ENCODE results near the gene SHC1.
A peak's percentile ranks its signal among the peaks of the same experiment; 100 is the strongest.

SHC1 gene

DNA sequence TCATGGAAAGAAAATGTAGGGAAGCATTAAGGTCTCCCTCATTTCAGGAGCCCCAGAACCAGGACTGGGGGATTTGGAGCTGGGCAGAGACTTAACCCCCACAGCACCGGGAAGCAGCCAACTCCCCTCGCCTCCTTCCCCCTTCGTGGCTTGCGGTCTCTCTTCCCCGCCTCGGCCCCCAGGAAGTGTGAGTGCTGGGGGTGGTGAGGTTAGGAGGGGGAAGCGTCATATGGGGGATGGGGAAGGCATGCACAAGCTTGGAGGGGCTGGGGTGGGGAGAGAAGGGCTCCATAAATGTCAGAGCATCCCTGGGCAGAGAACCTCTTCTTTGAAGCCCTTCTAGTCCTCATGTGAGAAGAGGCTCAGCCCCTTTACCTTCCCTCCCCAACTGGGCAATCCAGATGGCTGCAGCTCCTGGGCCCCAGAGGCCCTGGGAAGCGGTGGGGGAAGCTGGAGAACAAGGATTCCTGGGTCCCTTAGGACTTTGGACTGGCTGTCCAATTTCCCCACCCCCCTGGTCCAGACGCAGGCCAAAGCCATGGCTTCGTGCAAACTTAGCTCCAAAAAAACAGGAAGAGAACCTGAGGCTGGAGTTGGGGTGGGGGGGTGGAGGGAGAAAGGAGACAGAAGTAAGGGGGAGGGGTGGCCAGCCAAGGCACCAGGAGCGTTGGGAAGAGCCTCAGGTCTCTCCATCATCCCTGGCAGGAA, 39.8 kb upstream of the SHC1 start:
- TF ChIP-seq POLR2AphosphoS5 (IDR thresholded peaks at IDR 0.05; ENCODE audit: borderline replicate concordance, low read depth, low read length) (no peak), EZH2 (IDR thresholded peaks at IDR 0.05) (no peak), FOXP2 (optimal IDR thresholded peaks at IDR 0.05; ENCODE audit: control extremely low read depth, extremely low read length, insufficient read depth) (no peak)
- Histone ChIP-seq H3K4me3 (no peak overlapping the region), H3K9ac (ENCODE audit: insufficient read length) (no peak overlapping the region), H3K36me3 (ENCODE audit: insufficient read depth, low read length) (no peaks in the 10 kb centered on the region; the same call in 1 of the 2 replicates), H3K9me3 (ENCODE audit: low read depth, low read length) (no peaks in the 10 kb centered on the region), H3K27ac (peak overlapping the region; percentile 9; the same call in 1 of the 2 replicates)
- no peak for DNase-seq (ENCODE audit: low read depth, low spot score)

- H3K27ac ChIP-seq: no peak overlapping the region
- H3K4me3 ChIP-seq: no peak overlapping the region
- H3K36me3 ChIP-seq (ENCODE audit: insufficient read depth, low read length): no peaks in the 10 kb centered on the region; the same call in 1 of the 2 replicates
- H3K9me3 ChIP-seq (ENCODE audit: low read depth, low read length): no peaks in the 10 kb centered on the region
- H3K9ac ChIP-seq (ENCODE audit: insufficient read length): no peak overlapping the region
- TF ChIP-seq POLR2AphosphoS5 (IDR thresholded peaks at IDR 0.05; ENCODE audit: borderline replicate concordance, low read depth, low read length): no peak
- TF ChIP-seq EZH2 (IDR thresholded peaks at IDR 0.05): no peak
- TF ChIP-seq FOXP2 (optimal IDR thresholded peaks at IDR 0.05; ENCODE audit: control extremely low read depth, extremely low read length, insufficient read depth): no peak
- no peak for DNase-seq (ENCODE audit: low read depth, low spot score)
Observed at GRCh38 chr1:155009742-155010141, 39.2 kb upstream of the SHC1 start.

DNA sequence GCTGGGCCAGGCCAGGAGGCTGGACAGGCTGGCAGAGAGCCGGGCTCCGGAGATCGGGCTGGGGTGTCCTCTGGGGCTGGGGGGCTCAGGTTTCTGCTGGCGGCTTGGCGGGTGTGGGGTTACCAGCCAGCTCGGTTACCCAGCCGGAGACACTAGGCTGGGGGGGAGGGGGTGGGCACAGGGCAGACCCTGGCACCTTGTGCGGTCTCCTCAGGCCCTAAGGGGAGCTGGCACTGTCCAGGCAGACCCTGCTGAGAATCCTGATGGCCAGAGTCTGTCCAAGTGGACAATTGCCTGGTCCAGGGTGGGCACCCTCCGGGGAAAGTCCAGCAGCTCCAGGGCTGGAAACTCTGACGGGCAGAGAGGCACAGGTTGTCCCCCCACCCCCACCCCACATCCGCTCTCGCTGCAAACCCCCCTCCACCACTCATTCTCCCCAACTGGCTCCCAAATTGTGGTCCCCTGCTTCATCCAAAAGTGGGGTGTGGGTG, 38.7 kb upstream of the SHC1 start:
- Histone ChIP-seq H3K27ac (no peak overlapping the region), H3K9ac (ENCODE audit: insufficient read length) (no peak overlapping the region), H3K9me3 (ENCODE audit: low read depth, low read length) (no peaks in the 10 kb centered on the region), H3K4me3 (no peak overlapping the region), H3K36me3 (ENCODE audit: insufficient read depth, low read length) (no peaks in the 10 kb centered on the region; the same call in 1 of the 2 replicates)
- TF ChIP-seq POLR2AphosphoS5 (IDR thresholded peaks at IDR 0.05; ENCODE audit: borderline replicate concordance, low read depth, low read length) (no peak), FOXP2 (optimal IDR thresholded peaks at IDR 0.05; ENCODE audit: control extremely low read depth, extremely low read length, insufficient read depth) (no peak), EZH2 (IDR thresholded peaks at IDR 0.05) (no peak)
- no peak for DNase-seq (ENCODE audit: low read depth, low spot score)

DNA sequence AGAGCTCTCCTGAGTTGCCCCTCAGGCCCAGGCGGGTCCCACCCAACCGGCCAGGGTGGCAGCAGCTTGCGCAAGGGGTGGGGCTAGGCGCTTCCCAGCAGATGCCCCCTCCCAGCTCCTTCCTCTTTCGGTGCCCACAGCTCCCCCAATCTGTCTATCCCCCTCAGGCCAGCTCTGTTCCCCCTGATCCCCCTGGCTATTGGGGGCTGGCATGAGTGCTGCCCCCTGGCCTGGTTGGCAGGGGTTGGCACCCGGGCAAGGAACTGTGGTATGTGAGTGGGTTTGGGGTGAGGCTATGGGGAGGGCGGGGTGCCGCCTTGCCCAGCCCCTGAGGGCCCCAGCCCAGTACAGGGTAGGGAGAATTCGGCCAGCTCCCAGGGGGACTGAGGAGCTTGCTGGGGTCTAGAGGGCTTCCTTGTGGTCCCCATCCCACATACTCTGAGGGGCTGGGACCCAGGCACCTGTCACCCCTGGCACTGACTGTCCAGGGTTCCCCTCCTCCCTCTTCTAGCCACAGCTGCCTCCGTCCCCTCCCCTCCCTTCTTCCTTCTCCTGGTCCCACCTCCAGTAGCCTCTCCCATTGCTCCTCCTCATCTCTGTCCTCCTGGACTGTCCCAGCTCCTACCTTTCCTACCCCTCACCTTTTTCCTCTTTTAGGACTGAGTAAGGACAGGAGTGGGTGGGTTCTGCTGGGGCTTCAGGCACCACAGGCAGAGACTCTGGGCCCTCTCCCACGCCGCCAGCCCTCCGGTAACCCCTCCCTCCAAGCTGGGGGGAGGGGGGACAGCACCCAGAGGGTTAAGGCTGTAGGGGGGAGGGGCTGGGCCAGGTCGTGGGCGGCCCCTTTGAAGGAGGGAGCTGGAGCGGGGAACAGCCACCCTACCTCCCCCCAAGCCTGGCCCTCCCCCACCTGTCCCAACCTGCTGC, 37.7 kb upstream of the SHC1 start:
- no peak for DNase-seq (ENCODE audit: low read depth, low spot score)
- H3K27ac ChIP-seq: no peak overlapping the region
- H3K9ac ChIP-seq (ENCODE audit: insufficient read length): no peak overlapping the region

GRCh38 chr1:155007251-155007828, 36.8 kb upstream of the SHC1 start:
- Histone ChIP-seq H3K27ac (no peak overlapping the region), H3K9me3 (ENCODE audit: low read depth, low read length) (no peaks in the 10 kb centered on the region), H3K36me3 (ENCODE audit: insufficient read depth, low read length) (no peaks in the 10 kb centered on the region), H3K4me3 (no peak overlapping the region), H3K9ac (ENCODE audit: insufficient read length) (no peak overlapping the region)
- TF ChIP-seq FOXP2 (optimal IDR thresholded peaks at IDR 0.05; ENCODE audit: control extremely low read depth, extremely low read length, insufficient read depth) (no peak), EZH2 (IDR thresholded peaks at IDR 0.05) (no peak), POLR2AphosphoS5 (IDR thresholded peaks at IDR 0.05; ENCODE audit: borderline replicate concordance, low read depth, low read length) (no peak)
- DNase-seq (ENCODE audit: low read depth, low spot score): no peak

More for the DNA sequence above, 37.7 kb upstream of the SHC1 start:
- no peak for TF ChIP-seq FOXP2 (optimal IDR thresholded peaks at IDR 0.05; ENCODE audit: control extremely low read depth, extremely low read length, insufficient read depth)
- TF ChIP-seq EZH2 (IDR thresholded peaks at IDR 0.05): no peak
- no peak for TF ChIP-seq POLR2AphosphoS5 (IDR thresholded peaks at IDR 0.05; ENCODE audit: borderline replicate concordance, low read depth, low read length)
- no peak overlapping the region for H3K4me3 ChIP-seq
- H3K9me3 ChIP-seq (ENCODE audit: low read depth, low read length): no peaks in the 10 kb centered on the region
- H3K36me3 ChIP-seq (ENCODE audit: insufficient read depth, low read length): no peaks in the 10 kb centered on the region

GRCh38 chr1:155006601-155007101, 36.1 kb upstream of the SHC1 start:
- H3K4me3 ChIP-seq: no peak overlapping the region
- H3K27ac ChIP-seq: peak overlapping the region; percentile 96; the same call in 1 of the 2 replicates
- no peak for TF ChIP-seq POLR2AphosphoS5 (IDR thresholded peaks at IDR 0.05; ENCODE audit: borderline replicate concordance, low read depth, low read length)
- TF ChIP-seq EZH2 (IDR thresholded peaks at IDR 0.05): no peak
- TF ChIP-seq FOXP2 (optimal IDR thresholded peaks at IDR 0.05; ENCODE audit: control extremely low read depth, extremely low read length, insufficient read depth): no peak
- no peaks in the 10 kb centered on the region for H3K36me3 ChIP-seq (ENCODE audit: insufficient read depth, low read length)
- H3K9ac ChIP-seq (ENCODE audit: insufficient read length): no peak overlapping the region
- no peak for DNase-seq (ENCODE audit: low read depth, low spot score)
- H3K9me3 ChIP-seq (ENCODE audit: low read depth, low read length): no peaks in the 10 kb centered on the region

DNA sequence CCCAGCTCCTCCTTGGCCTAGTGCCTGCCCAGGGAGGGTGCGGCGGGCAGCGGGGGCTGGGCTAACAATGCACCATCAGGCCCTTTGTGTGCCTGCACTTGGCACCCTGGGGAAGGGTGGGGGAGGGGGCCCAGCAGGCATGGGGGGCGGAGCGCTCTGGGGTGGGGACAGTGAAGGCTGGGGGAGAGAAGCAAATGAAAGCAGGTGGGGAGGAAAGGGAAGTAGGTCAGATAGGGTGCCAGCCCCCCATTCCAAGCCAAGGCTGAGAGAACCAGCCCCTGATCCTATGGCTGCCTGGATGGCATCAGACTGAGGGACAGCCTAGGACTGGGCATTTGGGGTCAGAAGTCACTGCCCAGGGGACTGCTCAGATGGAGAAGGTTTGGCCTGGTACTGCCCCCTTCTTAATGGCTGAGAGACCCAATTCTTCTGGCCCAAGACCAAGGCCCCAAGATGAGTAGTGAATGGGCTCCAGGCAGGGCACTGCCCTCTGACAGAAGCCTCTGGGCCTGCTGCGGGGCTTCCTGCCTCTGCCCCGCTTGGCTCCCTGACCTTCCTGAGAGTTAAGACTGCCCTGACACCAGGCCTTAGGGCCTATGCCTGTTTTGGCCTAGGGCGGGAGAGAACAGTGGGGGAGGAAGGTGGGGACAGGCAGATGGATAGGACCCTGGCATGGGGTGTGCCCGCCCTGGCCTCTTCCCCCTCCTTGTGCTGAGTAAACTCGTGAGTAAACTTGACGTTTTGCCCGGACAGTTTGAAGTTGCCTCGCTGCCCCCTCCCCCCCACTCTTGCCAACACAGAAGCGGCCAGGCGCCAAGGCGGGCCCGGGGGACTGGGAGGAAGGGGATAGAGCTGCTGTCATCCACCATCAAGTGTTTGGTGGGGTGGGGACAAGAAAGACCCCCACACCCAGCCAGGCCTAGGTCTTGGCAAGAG, 34.8 kb upstream of the SHC1 start:
- H3K4me3 ChIP-seq: peak overlapping the region; percentile 96

More for the DNA sequence above, 34.8 kb upstream of the SHC1 start:
- H3K9me3 ChIP-seq (ENCODE audit: low read depth, low read length): no peaks in the 10 kb centered on the region
- peak overlapping the region; percentile 87 for H3K9ac ChIP-seq (ENCODE audit: insufficient read length)
- TF ChIP-seq FOXP2 (optimal IDR thresholded peaks at IDR 0.05; ENCODE audit: control extremely low read depth, extremely low read length, insufficient read depth) (no peak), POLR2AphosphoS5 (IDR thresholded peaks at IDR 0.05; ENCODE audit: borderline replicate concordance, low read depth, low read length) (no peak), EZH2 (IDR thresholded peaks at IDR 0.05) (no peak)
- no peak for DNase-seq (ENCODE audit: low read depth, low spot score)
- H3K27ac ChIP-seq: peak overlapping the region; percentile 96
- no peaks in the 10 kb centered on the region for H3K36me3 ChIP-seq (ENCODE audit: insufficient read depth, low read length)

Measured in SK-N-MC (cell line).